GM19043 (cell line): ENCODE results near the gene PHRF1.

ENCODE experiments used
- ATAC-seq: cut with Tn5 transposase; IDR thresholded peaks from one replicate; pipeline ENCODE4 v1.9.1; 2021; ENCODE audit warnings: low read depth; ENCODE audit not compliant: unreplicated experiment

Gene PHRF1

GRCh38 chr11:593347-593746 is 17.1 kb downstream of the PHRF1 start:
- no peak for ATAC-seq

DNA sequence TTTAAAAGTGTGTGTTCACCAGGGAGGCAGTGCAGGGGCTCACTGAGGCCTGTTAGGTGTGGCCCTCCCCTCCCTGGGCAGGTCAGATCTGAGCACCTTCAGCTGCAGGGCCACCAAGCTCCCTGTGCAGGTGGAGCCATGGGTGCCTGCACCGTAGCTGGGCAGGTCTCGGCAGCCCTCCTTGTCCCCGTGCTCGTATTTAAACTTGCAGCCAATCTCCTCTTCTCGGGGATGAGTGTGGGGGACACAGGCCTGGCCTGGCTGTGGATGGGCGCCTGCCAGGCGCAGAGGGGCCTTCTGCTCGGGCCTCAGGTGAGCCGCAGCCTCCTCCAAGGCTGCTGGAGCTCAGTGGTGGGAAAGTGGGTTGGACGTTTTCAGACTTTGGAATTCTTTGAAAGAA is 19.1 kb downstream of the PHRF1 start:
- no peak for ATAC-seq

- ATAC-seq = no peak
Observed at GRCh38 chr11:596374-596773, 20.1 kb downstream of the PHRF1 start.

GRCh38 chr11:597166-597725 is 21.0 kb downstream of the PHRF1 start:
- ATAC-seq = no peak

GRCh38 chr11:598005-598680 is 21.9 kb downstream of the PHRF1 start:
- ATAC-seq = no peak

GRCh38 chr11:601573-602245 is 25.4 kb downstream of the PHRF1 start:
- ATAC-seq = no peak

DNA sequence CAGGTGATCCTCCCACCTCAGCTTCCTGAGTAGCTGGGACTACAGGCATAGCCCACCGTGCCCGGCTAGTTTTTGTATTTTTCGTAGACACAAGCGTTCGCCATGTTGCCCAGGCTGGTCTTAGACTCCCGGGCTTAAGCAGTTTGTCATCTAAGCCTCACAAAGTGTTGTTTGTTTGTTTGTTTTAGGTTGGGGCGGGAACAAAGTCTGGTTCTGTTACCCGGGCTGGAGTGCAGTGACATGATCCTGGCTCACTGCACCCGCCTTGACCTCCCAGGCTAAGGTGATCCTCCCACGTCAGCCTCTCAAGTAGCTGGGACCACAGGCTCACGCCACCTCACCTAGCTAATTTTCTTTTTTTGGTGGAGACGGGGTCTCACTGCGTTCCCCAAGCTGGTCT is 26.9 kb downstream of the PHRF1 start:
- ATAC-seq = no peak

DNA sequence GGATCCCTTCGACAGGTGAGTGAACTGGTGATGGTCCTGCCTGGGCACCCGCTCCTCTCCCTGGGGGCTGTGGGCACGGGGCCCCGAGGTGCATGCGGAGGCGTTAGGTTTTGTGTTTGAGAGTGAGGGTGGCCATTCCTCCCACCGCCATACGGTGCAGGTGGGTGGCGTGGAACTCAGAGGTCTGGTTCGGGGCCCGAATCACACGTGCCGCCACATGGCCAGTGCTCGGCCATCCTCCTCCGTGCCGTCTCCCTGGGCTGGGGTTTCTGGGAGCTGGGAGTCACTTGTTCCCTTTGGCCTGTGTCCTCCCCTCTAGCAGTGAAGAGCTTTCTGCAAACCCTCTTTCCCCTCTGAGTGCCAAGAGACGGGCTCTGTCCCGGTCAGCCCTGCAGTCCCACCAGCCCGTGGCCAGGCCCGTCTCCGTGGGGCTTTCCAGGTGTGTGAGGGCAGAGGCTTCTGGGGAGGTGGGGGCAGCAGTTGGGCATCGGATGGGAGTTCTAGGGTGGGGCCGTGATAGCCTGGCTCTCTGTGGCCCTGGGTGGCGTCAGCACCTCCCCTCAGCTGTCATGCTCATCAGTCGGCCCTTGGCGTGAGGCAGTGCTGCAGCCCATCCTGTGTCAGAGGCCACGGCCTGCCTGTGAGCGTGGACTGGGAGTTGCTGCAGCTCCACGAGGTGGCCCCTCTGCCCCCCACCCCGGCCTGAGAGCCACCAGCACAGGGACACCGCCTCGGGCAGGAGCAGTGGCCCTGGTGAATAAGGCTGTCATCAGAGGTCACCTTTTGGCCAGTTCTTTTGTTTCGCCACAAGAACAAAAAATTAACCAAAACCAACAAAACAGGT is 29.2 kb downstream of the PHRF1 start:
- ATAC-seq = no peak

GRCh38 chr11:606245-606644 is 30.0 kb downstream of the PHRF1 start:
- ATAC-seq = no peak

GRCh38 chr11:607020-607780 is 30.9 kb downstream of the PHRF1 start:
- no peak for ATAC-seq

GRCh38 chr11:607971-608659 is 31.8 kb downstream of the PHRF1 start:
- ATAC-seq = no peak

- no peak for ATAC-seq
Observed at GRCh38 chr11:608791-609251, 32.6 kb downstream of the PHRF1 start.

GRCh38 chr11:609341-609811 is 33.1 kb downstream of the PHRF1 start:
- no peak for ATAC-seq

GRCh38 chr11:610146-610801 is 34.0 kb downstream of the PHRF1 start:
- no peak for ATAC-seq

DNA sequence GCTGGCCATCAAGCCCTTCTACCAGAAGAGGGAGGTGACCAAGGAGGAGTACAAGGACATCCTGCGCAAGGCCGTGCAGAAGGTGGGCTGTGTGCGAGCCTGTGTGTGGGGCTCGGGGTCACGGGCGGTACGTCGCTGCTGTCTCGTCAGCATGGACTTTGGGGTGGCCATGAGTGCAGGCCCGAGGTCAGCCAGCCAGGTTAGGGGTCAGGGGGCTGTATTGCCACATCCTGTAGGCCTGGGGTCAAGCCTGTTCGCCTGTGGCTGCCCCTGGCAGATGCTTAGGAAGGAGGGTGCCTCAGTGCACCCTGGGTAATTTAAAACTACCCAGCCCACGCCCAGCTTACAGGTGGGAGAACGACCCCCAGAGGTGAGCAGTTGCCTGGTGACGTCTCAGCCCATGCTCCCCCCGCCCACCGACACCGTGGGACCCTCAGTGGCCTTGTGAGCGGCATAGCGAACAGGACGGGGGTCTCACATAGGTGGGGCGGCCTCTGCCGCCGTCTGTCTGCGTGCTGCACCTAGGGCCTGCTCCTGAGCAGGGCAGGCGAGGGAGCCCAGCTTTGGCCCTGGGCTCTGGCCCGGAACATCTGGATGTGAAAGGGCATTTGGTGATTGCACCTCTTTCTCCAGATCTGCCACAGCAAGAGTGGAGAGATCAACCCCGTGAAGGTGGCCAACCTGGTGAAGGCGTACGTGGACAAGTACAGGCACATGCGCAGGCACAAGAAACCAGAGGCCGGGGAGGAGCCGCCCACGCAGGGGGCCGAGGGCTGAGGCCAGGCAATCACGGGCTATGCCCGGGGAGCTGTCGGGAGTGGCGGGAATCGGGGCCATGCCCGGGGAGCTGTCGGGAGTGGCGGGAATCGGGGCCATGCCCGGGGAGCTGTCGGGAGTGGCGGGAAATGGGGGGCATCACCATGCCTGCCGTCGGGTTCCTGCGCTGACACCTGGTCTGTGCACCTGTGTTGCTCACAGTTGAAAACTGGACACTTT is 35.0 kb downstream of the PHRF1 start:
- ATAC-seq = no peak

- no peak for ATAC-seq
Observed at GRCh38 chr11:612201-612960, 36.1 kb downstream of the PHRF1 start.

GRCh38 chr11:612961-613300 is 36.7 kb downstream of the PHRF1 start:
- ATAC-seq = no peak
